GM12878 (cell line): ENCODE data around the gene HEG1. TPM values are rescaled to one million over a fixed set of nuclear protein-coding genes. Genes with fewer than 3 reads are reported as not detected.

Experiments used
- ATAC-seq: fragments of 200-7000 bp; cut with Tn5 transposase; 3 replicates; pipeline ENCODE4 v1.9.1; 2020; ENCODE audit warnings: mild to moderate bottlenecking, moderate library complexity
- BruUV-seq: library from RNA; stranded (reverse); fragments of 400-500 nt; replicated peaks from 2 replicates; lab custom pipeline; 2021; lab: Mats Ljungman, UMichigan
- CTCF ChIA-PET: fragments of 300-600 bp; sonication (Branson Sonifier 250); formaldehyde crosslinking; extraction: SDS; loops from one replicate; lab custom pipeline; 2021; ENCODE audit warnings: inconsistent platforms; lab: Yijun Ruan, JAX
- POLR2A ChIA-PET: fragments of 350-600 bp; formaldehyde crosslinking; extraction: SDS; loops from one replicate; lab custom pipeline; 2021; ENCODE audit warnings: inconsistent platforms; lab: Charles Lee
- RAD21 ChIA-PET: fragments of 300-600 bp; sonication (Branson Sonifier 250); formaldehyde crosslinking; loops from one replicate; lab custom pipeline; 2023; ENCODE audit warnings: antibody characterized with exemption; ENCODE audit not compliant: unreplicated experiment; lab: Charles Lee
- SMC1A ChIA-PET: fragments of 300-600 bp; sonication (Branson Sonifier 250); formaldehyde crosslinking; loops from one replicate; lab custom pipeline; 2023; ENCODE audit not compliant: unreplicated experiment, uncharacterized antibody; lab: Charles Lee
- DNase-seq: peaks from one replicate; pipeline ENCODE4 v3.0.0-alpha.2; 2011; ENCODE audit warnings: low read depth, low spot score
- FAIRE-seq: peaks from 3 replicates; lab custom pipeline; 2011; peaks lifted over from hg19 to GRCh38; lab: Jason Lieb, UNC
- H2AFZ ChIP-seq: 2 replicates; pipeline ENCODE4 v1.6.0; 2011; ENCODE audit warnings: low read depth, low read length, control low read depth; ENCODE audit not compliant: control insufficient read depth
- H3K27ac ChIP-seq: 2 replicates; pipeline ENCODE4 v1.5.1; 2011; ENCODE audit warnings: control low read depth; ENCODE audit not compliant: control insufficient read depth, insufficient read depth
- H3K27me3 ChIP-seq, 2 experiments: replicated peaks in 1 of 2; 2 replicates each; pipeline versions ENCODE4 v1.6.0 to v1.6.1; 2011; ENCODE audit warnings: low read length in 1 of 2; ENCODE audit not compliant: control insufficient read depth in 2 of 2, insufficient read depth in 2 of 2
- H3K36me3 ChIP-seq, 2 experiments: 2 replicates each; pipeline ENCODE4 v1.5.1; 2011; ENCODE audit warnings: low read length in 1 of 2; ENCODE audit not compliant: control insufficient read depth in 2 of 2, insufficient read depth in 2 of 2
- H3K4me1 ChIP-seq: 2 replicates; pipeline ENCODE4 v1.6.1; 2011; ENCODE audit warnings: mild to moderate bottlenecking, low read length, moderate library complexity, mixed read lengths; ENCODE audit not compliant: control insufficient read depth, insufficient read depth
- H3K4me2 ChIP-seq: 2 replicates; pipeline ENCODE4 v1.6.0; 2011; ENCODE audit warnings: control low read depth; ENCODE audit not compliant: control insufficient read depth, insufficient read depth
- H3K4me3 ChIP-seq: fragments of 200-600 bp; sonication (generic); 2 replicates; pipeline ENCODE4 v1.5.1; 2016
- H3K79me2 ChIP-seq: 2 replicates; pipeline ENCODE4 v1.6.0; 2011; ENCODE audit warnings: low read length; ENCODE audit not compliant: control insufficient read depth, insufficient read depth
- H3K9ac ChIP-seq: 2 replicates; pipeline ENCODE4 v1.8.0; 2011; ENCODE audit warnings: low read length, control low read depth, mixed read lengths; ENCODE audit not compliant: control insufficient read depth, insufficient read depth
- H3K9me3 ChIP-seq: replicated peaks from 3 replicates; pipeline ENCODE4 v1.5.1; 2011; ENCODE audit warnings: mild to moderate bottlenecking, low read length; ENCODE audit not compliant: control insufficient read depth, insufficient read depth
- H4K20me1 ChIP-seq: 2 replicates; pipeline ENCODE4 v1.6.0; 2011; ENCODE audit not compliant: control insufficient read depth, insufficient read depth
- CREB1 ChIP-seq: IDR thresholded peaks from 2 replicates; pipeline ENCODE4 v1.6.1; 2012; ENCODE audit warnings: low read depth, mild to moderate bottlenecking, inconsistent platforms
- CREM ChIP-seq: IDR thresholded peaks from 2 replicates; pipeline ENCODE4 v1.6.1; 2014; ENCODE audit warnings: antibody characterized with exemption, low read depth
- EP300 ChIP-seq, 2 experiments: fragments of 150-350 bp in 1 of 2; IDR thresholded peaks; 2 replicates each; pipeline ENCODE4 v1.6.1; 2011 to 2012; ENCODE audit warnings: low read depth in 2 of 2, low read length in 2 of 2, borderline replicate concordance in 1 of 2, improper control_type of control experiment in 1 of 2, inconsistent platforms in 1 of 2; ENCODE audit not compliant: control insufficient read depth in 1 of 2
- FOXM1 ChIP-seq: IDR thresholded peaks from 2 replicates; pipeline ENCODE4 v1.6.1; 2012; ENCODE audit warnings: low read depth, mild to moderate bottlenecking, inconsistent platforms, low read length, moderate library complexity
- HDAC2 ChIP-seq: fragments of 200-600 bp; sonication (generic); IDR thresholded peaks from 2 replicates; pipeline ENCODE4 v1.6.1; 2017
- HDAC6 ChIP-seq: fragments of 200-600 bp; sonication (generic); IDR thresholded peaks from one replicate; pipeline ENCODE4 v1.8.0; 2017; ENCODE audit warnings: antibody characterized with exemption; ENCODE audit not compliant: unreplicated experiment
- NBN ChIP-seq: fragments of 450-650 bp; IDR thresholded peaks from 2 replicates; pipeline ENCODE4 v1.6.1; 2016
- POU2F2 ChIP-seq: IDR thresholded peaks from 3 replicates; pipeline ENCODE4 v1.6.1; 2011; ENCODE audit warnings: low read depth, mild to moderate bottlenecking, low read length, borderline replicate concordance
- RFX5 ChIP-seq: IDR thresholded peaks from 2 replicates; pipeline ENCODE4 v1.6.1; 2011; ENCODE audit warnings: low read depth, low read length, improper control_type of control experiment
- RUNX3 ChIP-seq: IDR thresholded peaks from 2 replicates; pipeline ENCODE4 v1.6.1; 2012; ENCODE audit warnings: low read length, inconsistent platforms
- SIN3A ChIP-seq: IDR thresholded peaks from 2 replicates; pipeline ENCODE4 v1.6.1; 2012; ENCODE audit warnings: low read depth, low read length, improper control_type of control experiment
- TCF12 ChIP-seq: IDR thresholded peaks from 2 replicates; pipeline ENCODE4 v1.6.1; 2011; ENCODE audit warnings: low read depth, mild to moderate bottlenecking, low read length
- ZNF274 ChIP-seq: IDR thresholded peaks from one replicate; pipeline ENCODE4 v1.8.0; 2011; ENCODE audit not compliant: insufficient read length, insufficient read depth
- WGBS: methylation state at CpG from one replicate; pipeline ENCODE4 v1.1.6; 2016; ENCODE audit warnings: low lambda C conversion rate; ENCODE audit not compliant: insufficient replicate concordance, insufficient coverage; ENCODE audit errors: missing lambda C conversion rate; 5-methylcytosine and 5-hydroxymethylcytosine counted together
- in situ Hi-C: fragments of 300-500 bp; cut with MboI; formaldehyde crosslinking; loops from 9 replicates; pipeline ENCODE4 v1.14.3; 2018; ENCODE audit warnings: mixed read lengths
- intact Hi-C: fragments of 100-400 bp; cut with micrococcal nuclease; formaldehyde crosslinking; loops from one replicate; pipeline ENCODE4 v1.14.2; 2022; ENCODE audit not compliant: unreplicated experiment
- polyA plus RNA-seq, 11 experiments: library from polyadenylated mRNA; depleted of rRNA in 4 of 11; unstranded in 6 of 11; stranded (reverse) in 5 of 11; fragments of >200 nt; fragmentation: Nextera tagmentation in 4 of 11; fragmentation: Illumina TruSeq in 1 of 11; extraction: Ambion mirVana in 4 of 11; extraction: Trizol in 1 of 11; gene quantifications; 1 replicate in 1 of 11; 2 replicates in 10 of 11; pipeline versions ENCODE4 v1.2.1 to v1.2.3, GENCODE V29; 2011 to 2016; ENCODE audit warnings: inconsistent platforms in 2 of 11, missing spikeins in 2 of 11, low read depth in 1 of 11
- total RNA-seq, 4 experiments: library from RNA; depleted of rRNA in 3 of 4; stranded (reverse); fragments of >200 nt in 3 of 4; fragmentation: Illumina TruSeq in 1 of 4; extraction: Trizol in 1 of 4; gene quantifications; 2 replicates each; pipeline versions ENCODE4 v1.2.1 to v1.2.3, GENCODE V29; 2013 to 2021
- TF ChIP-seq, protein P1 (sequence below): IDR thresholded peaks from 2 replicates; pipeline ENCODE4 v1.6.1; 2012; ENCODE audit warnings: low read depth, low read length, improper control_type of control experiment
- TF ChIP-seq, protein P2 (sequence below): fragments of 450-650 bp; IDR thresholded peaks from 2 replicates; pipeline ENCODE4 v1.6.1; 2014; ENCODE audit warnings: mild to moderate bottlenecking
- TF ChIP-seq, protein P3 (sequence below): fragments of 450-650 bp; IDR thresholded peaks from 2 replicates; pipeline ENCODE4 v1.6.1; 2016; ENCODE audit warnings: mild to moderate bottlenecking
- TF ChIP-seq, protein P4 (sequence below): fragments of 450-650 bp; conservative IDR thresholded peaks from 2 replicates; pipeline ENCODE4 v1.6.1; 2017; ENCODE audit warnings: mild to moderate bottlenecking, moderate library complexity
- TF ChIP-seq, protein P5 (sequence below): IDR thresholded peaks from 2 replicates; pipeline ENCODE4 v1.6.1; 2012; ENCODE audit warnings: low read depth, low read length, improper control_type of control experiment

HEG1 gene
- total and polyA plus RNA-seq, 10 of the 15 experiments (the other 5 are each of a cell fraction or from before 2014, with no cell fraction given), result 2.2 to 32.1 (median 7.6) TPM

DNA sequence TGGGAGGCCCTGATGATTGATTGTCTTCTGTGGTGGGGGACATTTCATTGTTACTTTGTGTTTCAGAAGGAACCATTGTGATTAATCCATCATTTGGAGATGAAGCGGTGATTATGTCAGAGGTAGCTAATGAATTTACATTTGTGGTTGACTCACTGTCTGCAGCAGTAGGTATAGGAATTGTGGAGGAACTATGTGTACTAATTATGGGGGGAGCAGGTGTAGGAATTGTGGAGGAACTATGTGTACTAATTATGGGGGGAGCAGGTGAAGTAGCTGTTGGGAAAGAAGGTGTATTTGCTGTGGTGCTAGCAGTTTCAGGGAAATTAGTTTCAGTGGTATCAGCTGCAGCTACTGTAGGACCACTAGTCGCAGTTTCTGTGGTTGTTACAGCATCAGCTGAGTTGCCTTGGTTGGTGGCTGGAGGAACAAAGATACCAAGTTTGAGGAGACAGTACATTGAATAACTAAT is 128.2 kb downstream of the HEG1 start:
- H3K79me2 ChIP-seq, result no peaks in the 10 kb centered on the region
- peaks cover 15% of the 10 kb centered on the region; the same call in 1 of the 2 replicates for H3K4me1 ChIP-seq
- ATAC-seq (peak; percentile 87), FAIRE-seq (peak; percentile 83), DNase-seq (no peak)
- H4K20me1 ChIP-seq, result no peaks in the 10 kb centered on the region
- H2AFZ ChIP-seq, result no peak overlapping the region
- ChIA-PET SMC1A (interaction anchor here (0.5 to 2.9 kb wide), 37 partner anchors 8 to 661 kb away, joined by 3 to 23 read pairs (median 4); partner anchors contain the start of gene MUC13), POLR2A (interaction anchor here (0.6 to 0.7 kb wide), 5 partner anchors 68 to 669 kb away, joined by 3 to 5 read pairs (median 3); no protein-coding TSS in a partner anchor), RAD21 (interaction anchor here (0.6 to 2.8 kb wide), 25 partner anchors 8 to 659 kb away, joined by 3 to 15 read pairs (median 3); no protein-coding TSS in a partner anchor), CTCF (interaction anchor here (0.6 to 3.6 kb wide), 33 partner anchors 9 to 659 kb away, joined by 3 to 24 read pairs (median 6); no protein-coding TSS in a partner anchor)
- H3K9ac ChIP-seq, result no peak overlapping the region
- no peaks in the 10 kb centered on the region for H3K36me3 ChIP-seq
- H3K27ac ChIP-seq, result no peak overlapping the region
- H3K4me3 ChIP-seq, result no peak overlapping the region
- no peak overlapping the region for H3K4me2 ChIP-seq
- 47% methylated on average over 2 of the region's 2 CpGs for WGBS
- no TSS peak for BruUV-seq
- in situ Hi-C loops (no loop called here), intact Hi-C loops (loop anchor here (2.0 to 10.0 kb wide), 4 partner anchors 237 to 660 kb away; no protein-coding TSS in a partner anchor)
- H3K9me3 ChIP-seq, result no peaks in the 10 kb centered on the region
- H3K27me3 ChIP-seq, result no peaks in the 10 kb centered on the region
- TF ChIP-seq, protein P1, sequence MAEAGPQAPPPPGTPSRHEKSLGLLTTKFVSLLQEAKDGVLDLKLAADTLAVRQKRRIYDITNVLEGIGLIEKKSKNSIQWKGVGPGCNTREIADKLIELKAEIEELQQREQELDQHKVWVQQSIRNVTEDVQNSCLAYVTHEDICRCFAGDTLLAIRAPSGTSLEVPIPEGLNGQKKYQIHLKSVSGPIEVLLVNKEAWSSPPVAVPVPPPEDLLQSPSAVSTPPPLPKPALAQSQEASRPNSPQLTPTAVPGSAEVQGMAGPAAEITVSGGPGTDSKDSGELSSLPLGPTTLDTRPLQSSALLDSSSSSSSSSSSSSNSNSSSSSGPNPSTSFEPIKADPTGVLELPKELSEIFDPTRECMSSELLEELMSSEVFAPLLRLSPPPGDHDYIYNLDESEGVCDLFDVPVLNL, result no peak
- TF ChIP-seq FOXM1 (no peak), HDAC2 (no peak), RFX5 (no peak), POU2F2 (0 out of 3 replicates have a peak, but pooled peaks have one; percentile 32), RUNX3 (peak; percentile 89), TCF12 (peak; percentile 65; the same call in 1 of the 2 replicates), CREM (no peak), NBN (peak; percentile 91), HDAC6 (no peak), ZNF274 (no peak), SIN3A (no peak), EP300 (IDR thresholded peaks at IDR 0.05; ENCODE audit: borderline replicate concordance in 1 of 2, control insufficient read depth in 1 of 2, low read depth in 2 of 2, low read length in 2 of 2) (peak in 1 of 2 experiments; percentile 34; a peak in 1 of 4 replicates), CREB1 (no peak)
- TF ChIP-seq, protein P2, sequence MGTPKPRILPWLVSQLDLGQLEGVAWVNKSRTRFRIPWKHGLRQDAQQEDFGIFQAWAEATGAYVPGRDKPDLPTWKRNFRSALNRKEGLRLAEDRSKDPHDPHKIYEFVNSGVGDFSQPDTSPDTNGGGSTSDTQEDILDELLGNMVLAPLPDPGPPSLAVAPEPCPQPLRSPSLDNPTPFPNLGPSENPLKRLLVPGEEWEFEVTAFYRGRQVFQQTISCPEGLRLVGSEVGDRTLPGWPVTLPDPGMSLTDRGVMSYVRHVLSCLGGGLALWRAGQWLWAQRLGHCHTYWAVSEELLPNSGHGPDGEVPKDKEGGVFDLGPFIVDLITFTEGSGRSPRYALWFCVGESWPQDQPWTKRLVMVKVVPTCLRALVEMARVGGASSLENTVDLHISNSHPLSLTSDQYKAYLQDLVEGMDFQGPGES, result no peak
- TF ChIP-seq, protein P3, sequence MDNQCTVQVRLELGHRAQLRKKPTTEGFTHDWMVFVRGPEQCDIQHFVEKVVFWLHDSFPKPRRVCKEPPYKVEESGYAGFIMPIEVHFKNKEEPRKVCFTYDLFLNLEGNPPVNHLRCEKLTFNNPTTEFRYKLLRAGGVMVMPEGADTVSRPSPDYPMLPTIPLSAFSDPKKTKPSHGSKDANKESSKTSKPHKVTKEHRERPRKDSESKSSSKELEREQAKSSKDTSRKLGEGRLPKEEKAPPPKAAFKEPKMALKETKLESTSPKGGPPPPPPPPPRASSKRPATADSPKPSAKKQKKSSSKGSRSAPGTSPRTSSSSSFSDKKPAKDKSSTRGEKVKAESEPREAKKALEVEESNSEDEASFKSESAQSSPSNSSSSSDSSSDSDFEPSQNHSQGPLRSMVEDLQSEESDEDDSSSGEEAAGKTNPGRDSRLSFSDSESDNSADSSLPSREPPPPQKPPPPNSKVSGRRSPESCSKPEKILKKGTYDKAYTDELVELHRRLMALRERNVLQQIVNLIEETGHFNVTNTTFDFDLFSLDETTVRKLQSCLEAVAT, result peak; percentile 77
- TF ChIP-seq, protein P4, sequence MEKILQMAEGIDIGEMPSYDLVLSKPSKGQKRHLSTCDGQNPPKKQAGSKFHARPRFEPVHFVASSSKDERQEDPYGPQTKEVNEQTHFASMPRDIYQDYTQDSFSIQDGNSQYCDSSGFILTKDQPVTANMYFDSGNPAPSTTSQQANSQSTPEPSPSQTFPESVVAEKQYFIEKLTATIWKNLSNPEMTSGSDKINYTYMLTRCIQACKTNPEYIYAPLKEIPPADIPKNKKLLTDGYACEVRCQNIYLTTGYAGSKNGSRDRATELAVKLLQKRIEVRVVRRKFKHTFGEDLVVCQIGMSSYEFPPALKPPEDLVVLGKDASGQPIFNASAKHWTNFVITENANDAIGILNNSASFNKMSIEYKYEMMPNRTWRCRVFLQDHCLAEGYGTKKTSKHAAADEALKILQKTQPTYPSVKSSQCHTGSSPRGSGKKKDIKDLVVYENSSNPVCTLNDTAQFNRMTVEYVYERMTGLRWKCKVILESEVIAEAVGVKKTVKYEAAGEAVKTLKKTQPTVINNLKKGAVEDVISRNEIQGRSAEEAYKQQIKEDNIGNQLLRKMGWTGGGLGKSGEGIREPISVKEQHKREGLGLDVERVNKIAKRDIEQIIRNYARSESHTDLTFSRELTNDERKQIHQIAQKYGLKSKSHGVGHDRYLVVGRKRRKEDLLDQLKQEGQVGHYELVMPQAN, result no peak
- TF ChIP-seq, protein P5, sequence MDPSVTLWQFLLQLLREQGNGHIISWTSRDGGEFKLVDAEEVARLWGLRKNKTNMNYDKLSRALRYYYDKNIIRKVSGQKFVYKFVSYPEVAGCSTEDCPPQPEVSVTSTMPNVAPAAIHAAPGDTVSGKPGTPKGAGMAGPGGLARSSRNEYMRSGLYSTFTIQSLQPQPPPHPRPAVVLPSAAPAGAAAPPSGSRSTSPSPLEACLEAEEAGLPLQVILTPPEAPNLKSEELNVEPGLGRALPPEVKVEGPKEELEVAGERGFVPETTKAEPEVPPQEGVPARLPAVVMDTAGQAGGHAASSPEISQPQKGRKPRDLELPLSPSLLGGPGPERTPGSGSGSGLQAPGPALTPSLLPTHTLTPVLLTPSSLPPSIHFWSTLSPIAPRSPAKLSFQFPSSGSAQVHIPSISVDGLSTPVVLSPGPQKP, result no peak
